ENCODE measurements around the gene MSH2.

DNA sequence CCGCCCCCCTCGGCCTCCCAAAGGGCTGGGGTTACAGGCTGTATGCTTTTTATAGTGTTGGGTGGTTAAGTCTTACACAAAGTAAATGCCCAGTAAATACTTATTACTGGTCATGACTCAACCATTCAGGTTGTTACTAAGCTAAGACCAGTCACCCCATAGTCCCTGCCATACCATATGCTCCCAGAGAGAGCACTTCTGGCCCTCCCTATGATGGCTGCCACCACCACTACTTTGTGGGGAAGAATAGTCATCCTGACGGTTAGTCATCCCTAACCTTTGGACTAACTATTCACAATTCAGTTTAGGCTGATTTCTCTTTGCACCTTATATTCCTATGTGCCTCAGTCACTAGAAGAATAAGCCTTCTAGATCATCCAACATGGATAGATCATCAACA, 42.0 kb upstream of the MSH2 start:
- TF ChIP-seq, protein P1, sequence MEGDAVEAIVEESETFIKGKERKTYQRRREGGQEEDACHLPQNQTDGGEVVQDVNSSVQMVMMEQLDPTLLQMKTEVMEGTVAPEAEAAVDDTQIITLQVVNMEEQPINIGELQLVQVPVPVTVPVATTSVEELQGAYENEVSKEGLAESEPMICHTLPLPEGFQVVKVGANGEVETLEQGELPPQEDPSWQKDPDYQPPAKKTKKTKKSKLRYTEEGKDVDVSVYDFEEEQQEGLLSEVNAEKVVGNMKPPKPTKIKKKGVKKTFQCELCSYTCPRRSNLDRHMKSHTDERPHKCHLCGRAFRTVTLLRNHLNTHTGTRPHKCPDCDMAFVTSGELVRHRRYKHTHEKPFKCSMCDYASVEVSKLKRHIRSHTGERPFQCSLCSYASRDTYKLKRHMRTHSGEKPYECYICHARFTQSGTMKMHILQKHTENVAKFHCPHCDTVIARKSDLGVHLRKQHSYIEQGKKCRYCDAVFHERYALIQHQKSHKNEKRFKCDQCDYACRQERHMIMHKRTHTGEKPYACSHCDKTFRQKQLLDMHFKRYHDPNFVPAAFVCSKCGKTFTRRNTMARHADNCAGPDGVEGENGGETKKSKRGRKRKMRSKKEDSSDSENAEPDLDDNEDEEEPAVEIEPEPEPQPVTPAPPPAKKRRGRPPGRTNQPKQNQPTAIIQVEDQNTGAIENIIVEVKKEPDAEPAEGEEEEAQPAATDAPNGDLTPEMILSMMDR (conservative IDR thresholded peaks at IDR 0.05 in 1 of 2, IDR thresholded peaks at IDR 0.05 in 1 of 2; ENCODE audit: low read depth in 1 of 2, low read length in 2 of 2) = no peak
- no peak for TF ChIP-seq EZH2 (IDR thresholded peaks at IDR 0.05; ENCODE audit: low read length, missing control alignments)
